Heart left ventricle (tissue), 13 donors: ENCODE results near the gene RAB4A.

Source experiments
- POLR2A ChIP-seq, 2 donors: fragments of 450-650 bp; IDR thresholded peaks; one replicate each; pipeline ENCODE4 v1.6.1; 2017; ENCODE audit warnings: antibody characterized with exemption in 2 of 2, mild to moderate bottlenecking in 2 of 2, moderate library complexity in 2 of 2
- TF ChIP-seq, protein P1 (sequence below), 12 donors: fragments of 200-600 bp; sonication (generic) in 4 of 12; IDR thresholded peaks; one replicate each; pipeline versions ENCODE4 v1.5.0 to v1.8.0; 2018 to 2022; ENCODE audit warnings: antibody characterized with exemption in 12 of 12, mild to moderate bottlenecking in 5 of 12
- donor health status: ischemic (EF 13 %, LVEDD 7.1; RV severe dilation, severe dysfunction).
- donor health status: DM: no; HTN: yes; CAD: no.
- donor health status: DM: no; HTN: no; CAD: no.
- donor health status: ischemic (EF 25% LVEDD 6.9; RV normal size, moderate dysfunction).
- donor health status: ischemic (EF 25% LVEDD 5.7; RV mildly dilated, moderate dysfunction).
- donor health status: ischemic (EF 35%, LVEDD 5.7; RV mildly dilated, moderate dysfunction).
- donor health status: nonischemic (EF 11% LVEDD 7.7; RV severe dilation, severe dysfunction).
- donor health status: DM: yes; HTN: yes; CAD: no.
- donor health status: PGD.
- donor health status: ischemic (EF 29% LVEDD 5.4; RV normal size, mild dysfunction).
- donor health status: nonischemic (EF 23%, LVEDD 6.1; RV moderate dilation, normal function).

DNA sequence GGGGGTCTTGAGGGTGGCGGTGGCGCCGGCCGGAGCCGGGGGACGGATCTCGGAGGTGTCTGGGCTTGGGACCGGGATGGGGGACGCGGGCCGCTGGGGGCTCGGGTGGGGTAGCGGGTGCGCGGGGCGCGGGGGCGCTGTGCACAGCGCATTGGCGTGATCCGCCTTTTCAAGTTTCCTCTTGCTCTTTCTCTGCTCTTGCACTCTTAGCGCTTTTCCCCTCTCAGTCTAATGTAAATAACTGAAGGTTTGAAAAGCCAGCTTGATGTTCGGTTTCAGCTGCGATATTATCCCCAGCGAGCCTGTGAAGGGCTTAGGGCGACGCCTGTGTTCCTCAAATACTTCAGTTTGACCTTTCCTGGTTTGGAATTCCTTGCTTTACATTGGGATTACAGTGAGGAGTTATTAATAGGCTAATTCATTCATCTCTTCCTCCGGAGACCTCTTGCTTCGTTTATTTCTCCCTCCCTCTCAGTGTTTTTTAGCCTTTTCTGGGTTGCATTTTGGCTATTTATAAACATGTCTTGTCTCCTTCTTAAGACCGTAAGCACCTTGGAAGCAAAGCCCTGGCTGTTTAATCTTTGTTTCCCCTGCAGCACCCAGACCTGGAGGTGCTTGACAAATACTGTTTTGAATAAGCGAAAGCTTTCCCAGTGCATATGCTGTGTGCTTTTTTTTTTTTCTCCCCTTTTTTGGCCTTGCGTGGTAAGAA lies 693 bp downstream of the RAB4A start:
- TF ChIP-seq, protein P1, sequence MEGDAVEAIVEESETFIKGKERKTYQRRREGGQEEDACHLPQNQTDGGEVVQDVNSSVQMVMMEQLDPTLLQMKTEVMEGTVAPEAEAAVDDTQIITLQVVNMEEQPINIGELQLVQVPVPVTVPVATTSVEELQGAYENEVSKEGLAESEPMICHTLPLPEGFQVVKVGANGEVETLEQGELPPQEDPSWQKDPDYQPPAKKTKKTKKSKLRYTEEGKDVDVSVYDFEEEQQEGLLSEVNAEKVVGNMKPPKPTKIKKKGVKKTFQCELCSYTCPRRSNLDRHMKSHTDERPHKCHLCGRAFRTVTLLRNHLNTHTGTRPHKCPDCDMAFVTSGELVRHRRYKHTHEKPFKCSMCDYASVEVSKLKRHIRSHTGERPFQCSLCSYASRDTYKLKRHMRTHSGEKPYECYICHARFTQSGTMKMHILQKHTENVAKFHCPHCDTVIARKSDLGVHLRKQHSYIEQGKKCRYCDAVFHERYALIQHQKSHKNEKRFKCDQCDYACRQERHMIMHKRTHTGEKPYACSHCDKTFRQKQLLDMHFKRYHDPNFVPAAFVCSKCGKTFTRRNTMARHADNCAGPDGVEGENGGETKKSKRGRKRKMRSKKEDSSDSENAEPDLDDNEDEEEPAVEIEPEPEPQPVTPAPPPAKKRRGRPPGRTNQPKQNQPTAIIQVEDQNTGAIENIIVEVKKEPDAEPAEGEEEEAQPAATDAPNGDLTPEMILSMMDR (IDR thresholded peaks at IDR 0.05): peak in 6 of 12 donors; percentile 8 to 29 (median 16)
- no peak for TF ChIP-seq POLR2A (IDR thresholded peaks at IDR 0.05)
